GM21723 (cell line): Measurements from ENCODE around the gene RNF40.
"Not testable (repeated sequence)": the region's sequence is repeated elsewhere in the genome, so short reads cannot be mapped to it uniquely, and the experiment has no call there.

Source experiments
- ATAC-seq: cut with Tn5 transposase; IDR thresholded peaks from one replicate; pipeline ENCODE4 v1.9.1; 2021; ENCODE audit warnings: mild to moderate bottlenecking, moderate library complexity; ENCODE audit not compliant: unreplicated experiment

Gene RNF40

DNA sequence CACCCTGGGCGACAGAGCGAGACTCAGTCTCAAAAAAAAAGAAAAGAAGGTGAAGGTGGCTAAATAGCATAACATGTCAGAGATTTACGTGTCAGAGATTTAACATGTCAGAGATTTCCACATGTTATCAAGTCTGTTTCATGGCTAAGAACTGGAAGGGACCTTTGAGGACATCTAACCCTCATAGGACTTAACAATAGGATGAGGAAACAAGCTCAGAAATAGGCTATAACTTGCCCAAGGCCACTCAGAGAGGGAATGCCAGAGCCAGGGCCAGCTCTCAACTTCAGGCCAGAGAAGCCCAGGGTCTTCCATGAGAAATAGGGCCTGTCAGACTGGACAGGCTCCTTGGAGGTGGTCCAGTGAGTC is 51.7 kb downstream of the RNF40 start:
- peak; percentile 10 for ATAC-seq

- ATAC-seq, result no peak
These were observed 54.6 kb downstream of the RNF40 start for GRCh38 chr16:30816769-30817168.

DNA sequence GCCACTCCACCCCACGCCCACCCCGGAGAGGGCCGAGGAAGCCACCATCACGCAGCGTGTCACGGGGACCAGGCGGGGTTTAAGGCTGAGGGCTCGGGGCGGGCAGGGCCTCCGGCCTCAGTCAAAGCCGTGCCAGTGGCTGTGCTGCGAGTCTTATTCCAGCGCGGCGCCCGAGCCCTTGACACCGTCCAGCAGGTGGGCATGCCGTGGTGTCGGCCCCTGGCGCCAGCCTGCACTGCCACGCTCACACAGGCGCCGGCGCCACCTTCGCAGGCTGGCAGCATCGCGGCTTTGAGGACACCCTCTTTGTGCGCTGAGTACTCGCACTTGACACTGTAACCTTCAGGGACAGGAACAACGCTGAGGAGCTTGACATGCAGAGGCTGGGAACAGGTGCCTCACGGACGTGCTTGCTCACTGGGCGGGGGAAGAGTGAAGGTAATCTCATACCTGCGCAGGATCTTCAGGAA is 58.9 kb downstream of the RNF40 start:
- no peak for ATAC-seq

- not testable (repeated sequence) for ATAC-seq
These were observed 59.3 kb downstream of the RNF40 start for GRCh38 chr16:30821441-30821840.

- ATAC-seq, result no peak
These were observed 59.8 kb downstream of the RNF40 start for GRCh38 chr16:30821891-30822290.
